GM23338 (cell line): ENCODE results near the gene P2RX7. TPM values are rescaled to one million over a fixed set of nuclear protein-coding genes. Genes with fewer than 3 reads are reported as not detected.

Experiments
- ATAC-seq: fragments of 200-7000 bp; cut with Tn5 transposase; 3 replicates; pipeline ENCODE4 v1.9.1; 2020
- DNase-seq: peaks from one replicate; pipeline ENCODE4 v3.0.0-alpha.2; 2015; ENCODE audit warnings: low spot score
- H2AFZ ChIP-seq: fragments of 200-600 bp; sonication (generic); 2 replicates; pipeline ENCODE4 v1.8.0; 2016; ENCODE audit warnings: antibody characterized with exemption, mild to moderate bottlenecking, moderate library complexity
- H3F3A ChIP-seq: fragments of 200-600 bp; sonication (generic); replicated peaks from 2 replicates; pipeline ENCODE4 v1.8.0; 2017; ENCODE audit warnings: antibody characterized with exemption, mixed run types, low read depth
- H3K27ac ChIP-seq: fragments of 200-600 bp; sonication (generic); 2 replicates; pipeline ENCODE4 v1.6.1; 2016; ENCODE audit warnings: low read depth
- H3K27me3 ChIP-seq: fragments of 200-600 bp; sonication (generic); 2 replicates; pipeline ENCODE4 v1.8.0; 2016; ENCODE audit warnings: mild to moderate bottlenecking, mixed run types, moderate library complexity; ENCODE audit not compliant: insufficient read depth
- H3K36me3 ChIP-seq: fragments of 200-600 bp; sonication (generic); 2 replicates; pipeline ENCODE4 v1.8.0; 2016; ENCODE audit warnings: mild to moderate bottlenecking; ENCODE audit not compliant: insufficient read depth
- H3K4me1 ChIP-seq: fragments of 200-600 bp; sonication (generic); 2 replicates; pipeline ENCODE4 v1.8.0; 2016; ENCODE audit warnings: mild to moderate bottlenecking, moderate library complexity; ENCODE audit not compliant: insufficient read depth
- H3K4me2 ChIP-seq: fragments of 200-600 bp; sonication (generic); 2 replicates; pipeline ENCODE4 v1.7.1; 2017; ENCODE audit warnings: mixed run types
- H3K4me3 ChIP-seq: fragments of 200-600 bp; sonication (generic); 2 replicates; pipeline ENCODE4 v1.6.1; 2016; ENCODE audit warnings: mixed run types
- H3K79me2 ChIP-seq: fragments of 200-600 bp; sonication (generic); replicated peaks from 2 replicates; pipeline ENCODE4 v1.8.0; 2017; ENCODE audit warnings: mild to moderate bottlenecking; ENCODE audit not compliant: insufficient read depth
- H3K9me2 ChIP-seq: fragments of 200-600 bp; sonication (generic); 2 replicates; pipeline ENCODE4 v1.8.0; 2017; ENCODE audit not compliant: insufficient read depth
- H4K20me1 ChIP-seq: fragments of 200-600 bp; sonication (generic); replicated peaks from 2 replicates; pipeline ENCODE4 v1.8.0; 2017; ENCODE audit warnings: mild to moderate bottlenecking; ENCODE audit not compliant: insufficient read depth
- H3K27ac Mint-ChIP-seq: 2 replicates; pipeline ENCODE4 v1.8.0; 2020; ENCODE audit warnings: inconsistent platforms, mild to moderate bottlenecking, moderate library complexity, mixed read lengths
- H3K27me3 Mint-ChIP-seq: 3 replicates; pipeline ENCODE4 v1.8.0; 2022; ENCODE audit warnings: low read depth, mild to moderate bottlenecking, moderate library complexity, mixed read lengths, inconsistent platforms; ENCODE audit not compliant: insufficient read depth, poor library complexity
- H3K36me3 Mint-ChIP-seq: 3 replicates; pipeline ENCODE4 v1.8.0; 2021; ENCODE audit warnings: low read depth, mild to moderate bottlenecking, inconsistent platforms, moderate library complexity, mixed read lengths
- H3K4me1 Mint-ChIP-seq: 3 replicates; pipeline ENCODE4 v1.8.0; 2020; ENCODE audit warnings: mild to moderate bottlenecking, inconsistent platforms, mixed read lengths
- H3K4me3 Mint-ChIP-seq: 3 replicates; pipeline ENCODE4 v1.8.0; 2021; ENCODE audit warnings: moderate library complexity, mild to moderate bottlenecking, inconsistent platforms, mixed read lengths
- H3K9me3 Mint-ChIP-seq: 3 replicates; pipeline ENCODE4 v1.8.0; 2020; ENCODE audit warnings: moderate library complexity, mild to moderate bottlenecking, inconsistent platforms, mixed read lengths
- EZH2 ChIP-seq: fragments of 200-600 bp; sonication (generic); IDR thresholded peaks from one replicate; pipeline ENCODE4 v1.8.0; 2017; ENCODE audit warnings: antibody characterized with exemption, mild to moderate bottlenecking, low read depth; ENCODE audit not compliant: unreplicated experiment
- JUNB ChIP-seq: IDR thresholded peaks from one replicate; pipeline ENCODE4 v1.6.1; 2016; ENCODE audit warnings: antibody characterized with exemption; ENCODE audit not compliant: unreplicated experiment
- NANOG ChIP-seq: IDR thresholded peaks from 2 replicates; pipeline ENCODE4 v1.6.1; 2016; ENCODE audit warnings: antibody characterized with exemption, borderline replicate concordance
- POLR2AphosphoS5 ChIP-seq: IDR thresholded peaks from 2 replicates; pipeline ENCODE4 v1.6.1; 2016; ENCODE audit warnings: antibody characterized with exemption, low read depth
- ZNF114 ChIP-seq: fragments of 250-450 bp; sonication (Bioruptor Pico); IDR thresholded peaks from 2 replicates; pipeline ENCODE4 v1.5.0; 2020; ENCODE audit warnings: mild to moderate bottlenecking, moderate library complexity
- ZNF331 ChIP-seq: fragments of 250-450 bp; sonication (Bioruptor Pico); IDR thresholded peaks from 2 replicates; pipeline ENCODE4 v1.5.0; 2020; ENCODE audit warnings: low read depth, mild to moderate bottlenecking, moderate library complexity
- polyA plus RNA-seq: library from polyadenylated mRNA; unstranded; fragments of >200 nt; fragmentation: Nextera tagmentation; extraction: Ambion mirVana; gene quantifications from 2 replicates; pipeline ENCODE4 v1.2.1, GENCODE V29; 2016
- total RNA-seq: library from RNA; depleted of rRNA; stranded (reverse); fragments of >200 nt; shearing (Covaris generic); gene quantifications from 2 replicates; pipeline ENCODE4 v1.2.3, GENCODE V29; 2014
- TF ChIP-seq, protein P1 (sequence below), 2 experiments: fragments of 200-600 bp in 1 of 2; sonication (generic) in 1 of 2; conservative IDR thresholded peaks; 2 replicates each; pipeline versions ENCODE4 v1.5.1 to v1.6.1; 2016 to 2017; ENCODE audit warnings: antibody characterized with exemption in 2 of 2, low read depth in 2 of 2, mild to moderate bottlenecking in 2 of 2, moderate library complexity in 1 of 2
- TF ChIP-seq, protein P2 (sequence below): IDR thresholded peaks from one replicate; pipeline ENCODE4 v1.6.1; 2018; ENCODE audit warnings: antibody characterized with exemption; ENCODE audit not compliant: unreplicated experiment
- TF ChIP-seq, protein P3 (sequence below): IDR thresholded peaks from 2 replicates; pipeline ENCODE4 v1.6.1; 2016; ENCODE audit warnings: antibody characterized with exemption

Gene P2RX7
- total and polyA plus RNA-seq, 2 experiments from 2014 or later: 0.24 to 0.48 TPM

DNA sequence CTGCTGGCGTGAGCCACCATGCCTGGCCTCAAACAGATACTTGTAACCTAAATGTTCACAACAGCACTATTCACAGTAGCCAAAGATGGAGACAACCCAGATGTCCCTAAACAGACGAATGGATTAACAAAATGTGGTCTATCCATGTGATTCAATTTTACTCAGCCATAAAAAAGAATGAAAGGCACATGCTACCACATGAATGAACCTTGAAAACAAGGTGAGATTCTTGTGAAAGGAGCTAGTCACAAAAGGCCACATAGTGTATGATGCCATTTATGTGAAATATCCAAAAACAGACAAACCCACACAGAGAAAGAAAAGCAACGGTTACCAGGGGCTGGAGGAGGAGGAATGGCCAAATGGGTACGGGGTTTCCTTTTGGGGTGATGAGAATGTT lies 19.6 kb upstream of the P2RX7 start (continued):
- TF ChIP-seq, protein P1, sequence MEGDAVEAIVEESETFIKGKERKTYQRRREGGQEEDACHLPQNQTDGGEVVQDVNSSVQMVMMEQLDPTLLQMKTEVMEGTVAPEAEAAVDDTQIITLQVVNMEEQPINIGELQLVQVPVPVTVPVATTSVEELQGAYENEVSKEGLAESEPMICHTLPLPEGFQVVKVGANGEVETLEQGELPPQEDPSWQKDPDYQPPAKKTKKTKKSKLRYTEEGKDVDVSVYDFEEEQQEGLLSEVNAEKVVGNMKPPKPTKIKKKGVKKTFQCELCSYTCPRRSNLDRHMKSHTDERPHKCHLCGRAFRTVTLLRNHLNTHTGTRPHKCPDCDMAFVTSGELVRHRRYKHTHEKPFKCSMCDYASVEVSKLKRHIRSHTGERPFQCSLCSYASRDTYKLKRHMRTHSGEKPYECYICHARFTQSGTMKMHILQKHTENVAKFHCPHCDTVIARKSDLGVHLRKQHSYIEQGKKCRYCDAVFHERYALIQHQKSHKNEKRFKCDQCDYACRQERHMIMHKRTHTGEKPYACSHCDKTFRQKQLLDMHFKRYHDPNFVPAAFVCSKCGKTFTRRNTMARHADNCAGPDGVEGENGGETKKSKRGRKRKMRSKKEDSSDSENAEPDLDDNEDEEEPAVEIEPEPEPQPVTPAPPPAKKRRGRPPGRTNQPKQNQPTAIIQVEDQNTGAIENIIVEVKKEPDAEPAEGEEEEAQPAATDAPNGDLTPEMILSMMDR (conservative IDR thresholded peaks at IDR 0.05; ENCODE audit: low read depth in 2 of 2): no peak
- TF ChIP-seq, protein P2, sequence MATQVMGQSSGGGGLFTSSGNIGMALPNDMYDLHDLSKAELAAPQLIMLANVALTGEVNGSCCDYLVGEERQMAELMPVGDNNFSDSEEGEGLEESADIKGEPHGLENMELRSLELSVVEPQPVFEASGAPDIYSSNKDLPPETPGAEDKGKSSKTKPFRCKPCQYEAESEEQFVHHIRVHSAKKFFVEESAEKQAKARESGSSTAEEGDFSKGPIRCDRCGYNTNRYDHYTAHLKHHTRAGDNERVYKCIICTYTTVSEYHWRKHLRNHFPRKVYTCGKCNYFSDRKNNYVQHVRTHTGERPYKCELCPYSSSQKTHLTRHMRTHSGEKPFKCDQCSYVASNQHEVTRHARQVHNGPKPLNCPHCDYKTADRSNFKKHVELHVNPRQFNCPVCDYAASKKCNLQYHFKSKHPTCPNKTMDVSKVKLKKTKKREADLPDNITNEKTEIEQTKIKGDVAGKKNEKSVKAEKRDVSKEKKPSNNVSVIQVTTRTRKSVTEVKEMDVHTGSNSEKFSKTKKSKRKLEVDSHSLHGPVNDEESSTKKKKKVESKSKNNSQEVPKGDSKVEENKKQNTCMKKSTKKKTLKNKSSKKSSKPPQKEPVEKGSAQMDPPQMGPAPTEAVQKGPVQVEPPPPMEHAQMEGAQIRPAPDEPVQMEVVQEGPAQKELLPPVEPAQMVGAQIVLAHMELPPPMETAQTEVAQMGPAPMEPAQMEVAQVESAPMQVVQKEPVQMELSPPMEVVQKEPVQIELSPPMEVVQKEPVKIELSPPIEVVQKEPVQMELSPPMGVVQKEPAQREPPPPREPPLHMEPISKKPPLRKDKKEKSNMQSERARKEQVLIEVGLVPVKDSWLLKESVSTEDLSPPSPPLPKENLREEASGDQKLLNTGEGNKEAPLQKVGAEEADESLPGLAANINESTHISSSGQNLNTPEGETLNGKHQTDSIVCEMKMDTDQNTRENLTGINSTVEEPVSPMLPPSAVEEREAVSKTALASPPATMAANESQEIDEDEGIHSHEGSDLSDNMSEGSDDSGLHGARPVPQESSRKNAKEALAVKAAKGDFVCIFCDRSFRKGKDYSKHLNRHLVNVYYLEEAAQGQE: no peak
- TF ChIP-seq EZH2: no peak
- no peak for TF ChIP-seq ZNF114 (CRISPR knock-in tag)
- no peak for TF ChIP-seq POLR2AphosphoS5

DNA sequence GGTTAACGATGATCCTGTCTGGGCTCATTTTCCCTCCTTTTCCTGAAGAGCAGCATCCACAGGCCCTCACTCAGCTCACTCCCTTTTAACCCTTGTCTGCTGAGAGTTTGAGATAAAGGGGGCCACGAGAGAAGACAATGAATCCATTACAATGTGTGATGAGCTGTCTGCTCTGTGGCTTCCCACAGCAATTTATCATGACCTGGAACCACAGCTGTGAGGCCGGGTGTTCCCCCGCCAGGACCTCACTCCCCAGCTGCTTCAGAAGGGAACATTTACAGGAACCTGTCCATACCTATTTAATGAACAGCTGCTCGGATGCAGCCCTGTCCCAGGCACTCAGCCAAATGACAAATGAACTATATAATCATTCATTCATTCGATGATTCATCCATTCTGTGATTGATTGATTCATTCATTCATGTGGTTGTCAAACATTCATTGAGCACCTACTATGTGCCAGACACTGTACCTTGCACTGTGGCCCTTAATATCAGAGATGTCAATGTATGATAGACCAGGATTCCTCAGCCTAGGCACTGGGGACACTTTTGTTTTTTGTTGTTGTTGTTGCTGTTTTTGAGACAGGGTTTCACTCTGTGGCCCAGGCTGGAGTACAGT lies 18.5 kb upstream of the P2RX7 start:
- Histone ChIP-seq H2AFZ (no peak overlapping the region), H3K27me3 (no peaks in the 10 kb centered on the region), H3K27ac (no peak overlapping the region), H3K79me2 (no peaks in the 10 kb centered on the region), H3K36me3 (no peaks in the 10 kb centered on the region), H4K20me1 (no peaks in the 10 kb centered on the region), H3K4me3 (no peak overlapping the region), H3F3A (no peaks in the 10 kb centered on the region), H3K4me2 (no peak overlapping the region), H3K4me1 (no peaks in the 10 kb centered on the region), H3K9me2 (0 out of 2 replicates have a peak, but pooled peaks cover 5% of the 10 kb centered on the region)
- Mint-ChIP-seq H3K27ac (no peak overlapping the region), H3K27me3 (peaks cover 5% of the 10 kb centered on the region), H3K9me3 (no peaks in the 10 kb centered on the region), H3K36me3 (no peaks in the 10 kb centered on the region), H3K4me1 (no peaks in the 10 kb centered on the region), H3K4me3 (no peak overlapping the region)
- DNase-seq: no peak
- ATAC-seq: no peak
- TF ChIP-seq NANOG (no peak), JUNB (no peak), ZNF331 (CRISPR knock-in tag) (no peak)
- TF ChIP-seq, protein P3, sequence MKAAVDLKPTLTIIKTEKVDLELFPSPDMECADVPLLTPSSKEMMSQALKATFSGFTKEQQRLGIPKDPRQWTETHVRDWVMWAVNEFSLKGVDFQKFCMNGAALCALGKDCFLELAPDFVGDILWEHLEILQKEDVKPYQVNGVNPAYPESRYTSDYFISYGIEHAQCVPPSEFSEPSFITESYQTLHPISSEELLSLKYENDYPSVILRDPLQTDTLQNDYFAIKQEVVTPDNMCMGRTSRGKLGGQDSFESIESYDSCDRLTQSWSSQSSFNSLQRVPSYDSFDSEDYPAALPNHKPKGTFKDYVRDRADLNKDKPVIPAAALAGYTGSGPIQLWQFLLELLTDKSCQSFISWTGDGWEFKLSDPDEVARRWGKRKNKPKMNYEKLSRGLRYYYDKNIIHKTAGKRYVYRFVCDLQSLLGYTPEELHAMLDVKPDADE: no peak
- TF ChIP-seq, protein P1 (conservative IDR thresholded peaks at IDR 0.05; ENCODE audit: low read depth in 2 of 2): no peak
